Prostate gland (tissue), 2 donors: ENCODE results near the gene RHBDD3.

Source experiments
- POLR2A ChIP-seq: fragments of 450-650 bp; IDR thresholded peaks from one replicate; pipeline ENCODE4 v1.6.1; 2016; ENCODE audit warnings: antibody characterized with exemption, mild to moderate bottlenecking
- TF ChIP-seq, protein P1 (sequence below), 4 experiments: fragments of 200-600 bp in 2 of 4; fragments of 450-650 bp in 2 of 4; sonication (generic) in 2 of 4; IDR thresholded peaks; 1 replicate in 3 of 4; 2 replicates in 1 of 4; pipeline ENCODE4 v1.5.1; 2016 to 2019; ENCODE audit warnings: antibody characterized with exemption in 4 of 4, mild to moderate bottlenecking in 2 of 4, moderate library complexity in 2 of 4

DNA sequence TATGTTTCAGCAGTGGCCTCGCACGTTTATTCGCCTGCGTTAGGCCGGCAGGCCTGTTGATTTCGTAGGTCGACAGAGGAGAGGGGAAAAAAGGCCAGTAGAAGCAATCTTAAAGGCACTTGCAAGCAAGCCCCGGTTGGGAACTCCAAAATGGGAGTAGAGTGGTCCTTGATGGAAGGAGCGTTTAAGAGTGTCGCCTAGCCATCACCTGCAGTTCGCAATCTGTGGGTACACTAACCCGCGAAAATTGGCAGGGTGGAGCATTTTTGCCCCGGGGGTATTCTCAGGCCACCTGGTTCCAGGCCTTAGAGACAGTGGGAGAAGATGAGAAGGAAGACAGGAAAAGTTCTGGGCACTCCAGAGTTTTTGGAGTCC is 1.4 kb upstream of the RHBDD3 start:
- TF ChIP-seq, protein P1, sequence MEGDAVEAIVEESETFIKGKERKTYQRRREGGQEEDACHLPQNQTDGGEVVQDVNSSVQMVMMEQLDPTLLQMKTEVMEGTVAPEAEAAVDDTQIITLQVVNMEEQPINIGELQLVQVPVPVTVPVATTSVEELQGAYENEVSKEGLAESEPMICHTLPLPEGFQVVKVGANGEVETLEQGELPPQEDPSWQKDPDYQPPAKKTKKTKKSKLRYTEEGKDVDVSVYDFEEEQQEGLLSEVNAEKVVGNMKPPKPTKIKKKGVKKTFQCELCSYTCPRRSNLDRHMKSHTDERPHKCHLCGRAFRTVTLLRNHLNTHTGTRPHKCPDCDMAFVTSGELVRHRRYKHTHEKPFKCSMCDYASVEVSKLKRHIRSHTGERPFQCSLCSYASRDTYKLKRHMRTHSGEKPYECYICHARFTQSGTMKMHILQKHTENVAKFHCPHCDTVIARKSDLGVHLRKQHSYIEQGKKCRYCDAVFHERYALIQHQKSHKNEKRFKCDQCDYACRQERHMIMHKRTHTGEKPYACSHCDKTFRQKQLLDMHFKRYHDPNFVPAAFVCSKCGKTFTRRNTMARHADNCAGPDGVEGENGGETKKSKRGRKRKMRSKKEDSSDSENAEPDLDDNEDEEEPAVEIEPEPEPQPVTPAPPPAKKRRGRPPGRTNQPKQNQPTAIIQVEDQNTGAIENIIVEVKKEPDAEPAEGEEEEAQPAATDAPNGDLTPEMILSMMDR (IDR thresholded peaks at IDR 0.05) = no peak
- TF ChIP-seq POLR2A = no peak
